Fibroblast of skin of left biceps (primary cell): Measurements from ENCODE around the gene SERTM2.

Experiments used
- DNase-seq, 2 experiments: peaks; one replicate each; pipeline ENCODE4 v3.0.0-alpha.2; 2013; ENCODE audit warnings: low read depth in 2 of 2

The SERTM2 gene

DNA sequence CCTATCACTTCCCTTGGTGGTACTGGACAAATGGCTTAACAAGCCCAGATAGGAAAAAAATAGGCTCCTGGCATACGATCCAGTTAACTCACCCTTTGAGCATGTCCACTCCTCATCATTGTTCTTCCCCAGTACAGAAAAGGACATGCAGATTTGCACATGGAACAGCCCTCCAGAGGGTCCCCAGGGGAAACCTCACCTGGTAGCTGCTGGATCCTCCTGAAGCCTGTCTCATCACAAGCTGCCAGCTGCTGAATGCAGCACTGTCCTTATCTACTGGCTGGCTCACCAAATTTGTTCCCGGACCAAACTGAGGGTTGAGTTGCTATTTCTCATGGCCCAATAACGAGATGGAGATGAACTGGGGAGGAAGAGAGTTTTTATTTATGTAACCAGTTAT lies 49.4 kb downstream of the SERTM2 start:
- no peak for DNase-seq

DNA sequence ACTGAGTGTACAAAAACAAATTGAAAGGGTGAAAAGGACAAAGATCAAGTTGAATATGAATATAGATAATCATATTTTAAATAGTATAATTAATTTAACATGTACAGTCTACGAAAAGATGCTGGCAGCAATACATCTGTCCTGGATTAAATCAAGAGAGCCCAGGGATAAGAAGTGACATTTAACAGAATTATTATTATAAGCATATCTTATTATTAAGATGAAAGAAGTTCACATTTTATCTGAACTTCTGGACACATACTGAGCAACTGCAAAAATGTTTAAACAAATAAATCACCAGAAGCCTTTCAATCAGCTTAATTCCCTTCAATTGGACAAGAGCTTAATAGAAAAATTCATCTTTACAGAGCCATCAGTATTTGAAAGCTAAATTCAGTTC lies 50.4 kb downstream of the SERTM2 start:
- DNase-seq = no peak

DNA sequence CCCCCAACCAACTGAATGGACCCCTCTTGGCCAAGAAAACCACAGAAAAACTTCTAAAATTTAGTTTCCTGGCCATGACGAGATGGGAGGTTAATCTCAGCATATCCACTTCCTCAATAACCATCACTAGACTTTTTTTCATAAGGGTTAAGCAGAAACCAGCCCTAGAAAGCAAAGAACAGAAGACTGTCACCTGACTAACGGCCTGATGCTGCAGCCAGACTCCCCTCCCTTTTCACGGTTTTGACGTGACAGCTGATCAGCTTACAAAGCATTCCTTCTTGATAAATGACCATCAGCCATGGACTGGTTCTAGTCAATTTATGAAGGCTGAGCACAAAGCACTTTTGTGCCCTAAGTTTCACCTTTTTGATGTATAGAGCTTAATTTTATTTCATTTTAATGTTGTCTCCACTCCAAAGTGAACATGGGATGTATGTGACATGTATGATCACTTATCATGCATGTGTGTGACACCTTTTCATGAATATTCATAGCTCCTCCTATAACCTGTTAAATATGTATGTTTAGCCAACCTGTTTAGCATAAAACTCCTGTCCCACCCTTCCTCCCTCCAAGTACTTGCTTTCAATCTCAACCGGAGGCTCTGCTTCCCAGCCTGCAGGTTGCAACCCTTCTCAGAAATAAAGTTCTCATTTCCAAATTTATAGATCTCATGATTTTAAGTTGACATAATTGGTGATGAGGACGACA lies 56.3 kb downstream of the SERTM2 start:
- no peak for DNase-seq

DNA sequence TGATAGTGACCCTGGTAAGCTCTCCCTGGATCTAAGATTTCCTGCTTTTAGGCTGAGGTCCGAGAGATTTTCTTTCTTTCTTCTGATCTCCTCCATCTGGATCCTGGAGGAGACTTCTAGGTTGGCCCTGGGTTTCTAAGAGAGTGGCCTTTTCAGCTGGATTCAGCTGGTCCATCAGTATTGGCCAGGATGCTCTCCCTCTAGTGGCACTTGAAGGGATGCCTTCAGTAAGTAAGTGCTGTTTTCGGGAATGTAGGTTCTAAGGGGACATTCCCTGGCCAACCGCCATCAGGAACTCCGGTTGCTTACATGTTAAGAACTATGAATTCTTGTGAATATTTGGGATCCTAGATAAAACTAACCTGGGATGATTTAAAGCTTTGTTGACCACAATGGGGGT lies 56.9 kb downstream of the SERTM2 start:
- DNase-seq = no peak

DNA sequence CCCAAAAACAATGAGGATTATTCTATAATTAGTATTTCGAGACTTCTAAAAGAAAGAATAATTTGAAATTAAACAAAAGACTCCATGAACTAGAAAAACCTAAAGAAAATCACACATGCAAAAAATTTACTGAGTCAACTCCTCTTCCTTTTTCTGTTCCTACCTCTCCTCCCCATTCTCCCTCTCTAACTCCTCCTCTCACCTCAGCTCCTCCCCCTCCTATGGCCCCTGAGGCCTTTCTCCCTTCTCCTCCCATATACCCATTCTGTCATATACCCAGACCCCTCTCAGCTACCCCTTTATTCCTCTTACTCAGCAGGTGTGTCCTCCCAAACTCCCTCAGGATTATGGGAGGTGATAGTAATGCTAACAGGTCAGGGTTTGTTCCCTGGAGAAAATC lies 57.4 kb downstream of the SERTM2 start:
- DNase-seq = no peak
